Tibial nerve (tissue), 4 donors: ENCODE measurements around the gene RPS6KL1. TPM values are rescaled to one million over a fixed set of nuclear protein-coding genes. Genes with fewer than 3 reads are reported as not detected.

Experiments
- DNase-seq, 2 donors: peaks; one replicate each; pipeline ENCODE4 v3.0.0-alpha.2; 2019; ENCODE audit warnings: low spot score in 2 of 2
- H3K27ac ChIP-seq, 4 donors: fragments of 200-600 bp; sonication (generic) in 3 of 4; one replicate each; pipeline ENCODE4 v1.5.1; 2017 to 2019; ENCODE audit warnings: mild to moderate bottlenecking in 1 of 4
- H3K27me3 ChIP-seq, 2 donors: fragments of 200-600 bp; sonication (generic) in 1 of 2; one replicate each; pipeline versions ENCODE4 v1.5.1 to v1.6.0; 2017 to 2019
- H3K36me3 ChIP-seq, 3 donors: fragments of 200-600 bp; sonication (generic); one replicate each; pipeline ENCODE4 v1.5.1; 2018 to 2019
- H3K4me1 ChIP-seq, 4 donors: fragments of 200-600 bp; sonication (generic) in 3 of 4; one replicate each; pipeline ENCODE4 v1.5.1; 2017 to 2019
- H3K4me3 ChIP-seq, 4 donors: fragments of 200-600 bp; sonication (generic) in 3 of 4; one replicate each; pipeline ENCODE4 v1.5.1; 2017 to 2019; ENCODE audit warnings: mild to moderate bottlenecking in 1 of 4, moderate library complexity in 1 of 4
- H3K9me3 ChIP-seq, 4 donors: fragments of 200-600 bp; sonication (generic) in 3 of 4; one replicate each; pipeline ENCODE4 v1.5.1; 2017 to 2019
- CTCF ChIP-seq, 5 experiments: fragments of 200-600 bp in 3 of 5; fragments of 450-650 bp in 2 of 5; sonication (generic) in 3 of 5; IDR thresholded peaks; one replicate each; pipeline ENCODE4 v1.5.1; 2016 to 2019; ENCODE audit warnings: antibody characterized with exemption in 5 of 5, mild to moderate bottlenecking in 3 of 5, moderate library complexity in 2 of 5
- EP300 ChIP-seq, 2 donors: sonication (generic); formaldehyde crosslinking; IDR thresholded peaks; one replicate each; pipeline ENCODE4 v1.6.1; 2017; ENCODE audit warnings: antibody characterized with exemption in 2 of 2, mild to moderate bottlenecking in 1 of 2
- POLR2A ChIP-seq, 2 donors: fragments of 450-650 bp; IDR thresholded peaks; one replicate each; pipeline ENCODE4 v1.6.1; 2017; ENCODE audit warnings: antibody characterized with exemption in 2 of 2, mild to moderate bottlenecking in 2 of 2, moderate library complexity in 2 of 2
- WGBS, 2 donors: methylation state at CpG; one replicate each; pipeline ENCODE4 v1.1.5; 2018; 5-methylcytosine and 5-hydroxymethylcytosine counted together
- total RNA-seq, 4 donors: library from RNA; depleted of rRNA; stranded (reverse); fragments of >200 nt; gene quantifications; one replicate each; pipeline ENCODE4 v1.1.0, GENCODE V29; 2016

The RPS6KL1 gene
- total RNA-seq, 4 donors from 2014 or later: 2.0 to 20.7 (median 7.7) TPM

GRCh38 chr14:74918380-74918779 is 4.7 kb downstream of the RPS6KL1 start:
- TF ChIP-seq CTCF (IDR thresholded peaks at IDR 0.05) (no peak), POLR2A (IDR thresholded peaks at IDR 0.05) (no peak)
- Histone ChIP-seq H3K4me3 (no peak overlapping the region), H3K27ac (peak overlapping the region in 1 of 4 donors; percentile 4), H3K9me3 (no peaks in the 10 kb centered on the region), H3K4me1 (peaks cover 0 to 63% (median 29%) of the 10 kb centered on the region in 4 donors), H3K27me3 (no peaks in the 10 kb centered on the region), H3K36me3 (no peaks in the 10 kb centered on the region)
- 93 to 97% methylated on average over 9 of the region's 9 CpGs for WGBS, 2 donors
- DNase-seq: no peak

GRCh38 chr14:74917646-74918081 is 5.4 kb downstream of the RPS6KL1 start:
- 60 to 67% methylated on average over 13 of the region's 13 CpGs for WGBS, 2 donors
- Histone ChIP-seq H3K27ac (peak overlapping the region in 3 of 4 donors; percentile 43 to 72 (median 71)), H3K4me1 (peaks cover 0 to 56% (median 26%) of the 10 kb centered on the region in 4 donors), H3K4me3 (no peak overlapping the region), H3K27me3 (no peaks in the 10 kb centered on the region), H3K9me3 (no peaks in the 10 kb centered on the region), H3K36me3 (no peaks in the 10 kb centered on the region)
- DNase-seq: peak; percentile 42 to 45
- peak in 1 of 2 donors; percentile 11 for TF ChIP-seq EP300 (IDR thresholded peaks at IDR 0.05)
- no peak for TF ChIP-seq CTCF (IDR thresholded peaks at IDR 0.05)

GRCh38 chr14:74917178-74917543 is 5.9 kb downstream of the RPS6KL1 start:
- TF ChIP-seq POLR2A (IDR thresholded peaks at IDR 0.05) (no peak), CTCF (IDR thresholded peaks at IDR 0.05) (no peak), EP300 (IDR thresholded peaks at IDR 0.05) (no peak)
- H3K27ac ChIP-seq: peak overlapping the region in 3 of 4 donors; percentile 43 to 72 (median 71)
- H3K27me3 ChIP-seq: no peaks in the 10 kb centered on the region
- DNase-seq: no peak
- H3K4me1 ChIP-seq: peaks cover 0 to 52% (median 25%) of the 10 kb centered on the region in 4 donors
- no peak overlapping the region for H3K4me3 ChIP-seq
- WGBS, 2 donors: 81 to 84% methylated on average over 5 of the region's 5 CpGs
- no peaks in the 10 kb centered on the region for H3K9me3 ChIP-seq
- H3K36me3 ChIP-seq: no peaks in the 10 kb centered on the region

- H3K27me3 ChIP-seq: no peaks in the 10 kb centered on the region
- no peak overlapping the region for H3K4me3 ChIP-seq
- peaks cover 0 to 52% (median 25%) of the 10 kb centered on the region in 4 donors for H3K4me1 ChIP-seq
- 25 to 26% methylated on average over 7 of the region's 7 CpGs for WGBS, 2 donors
- TF ChIP-seq EP300 (IDR thresholded peaks at IDR 0.05) (no peak), CTCF (IDR thresholded peaks at IDR 0.05) (no peak), POLR2A (IDR thresholded peaks at IDR 0.05) (no peak)
- peak overlapping the region in 2 of 4 donors; percentile 71 to 72 for H3K27ac ChIP-seq
- H3K9me3 ChIP-seq: no peaks in the 10 kb centered on the region
- no peak for DNase-seq
- no peaks in the 10 kb centered on the region for H3K36me3 ChIP-seq
Observed at GRCh38 chr14:74915826-74916225, 7.2 kb downstream of the RPS6KL1 start.

GRCh38 chr14:74915426-74915825 is 7.6 kb downstream of the RPS6KL1 start:
- Histone ChIP-seq H3K36me3 (no peaks in the 10 kb centered on the region), H3K9me3 (no peaks in the 10 kb centered on the region), H3K4me1 (peaks cover 0 to 52% (median 25%) of the 10 kb centered on the region in 4 donors), H3K4me3 (no peak overlapping the region), H3K27me3 (no peaks in the 10 kb centered on the region), H3K27ac (peak overlapping the region in 2 of 4 donors; percentile 71 to 72)
- no peak for TF ChIP-seq POLR2A (IDR thresholded peaks at IDR 0.05)
- no peak for TF ChIP-seq CTCF (IDR thresholded peaks at IDR 0.05)
- no peak for TF ChIP-seq EP300 (IDR thresholded peaks at IDR 0.05)
- 38 to 73% methylated on average over 4 of the region's 4 CpGs for WGBS, 2 donors
- no peak for DNase-seq
